IgD-negative memory B cell (primary cell): ENCODE data around the gene ULK3. TPM values are rescaled to one million over a fixed set of nuclear protein-coding genes. Genes with fewer than 3 reads are reported as not detected.

Source experiments
- H3K27ac Mint-ChIP-seq, 3 donors: one replicate each; pipeline ENCODE4 v1.8.0; 2020 to 2022; ENCODE audit warnings: mild to moderate bottlenecking in 3 of 3, mixed read lengths in 3 of 3, moderate library complexity in 1 of 3
- H3K27me3 Mint-ChIP-seq: one replicate; pipeline ENCODE4 v1.8.0; 2021; ENCODE audit warnings: mixed read lengths
- H3K36me3 Mint-ChIP-seq: one replicate; pipeline ENCODE4 v1.8.0; 2020; ENCODE audit warnings: mild to moderate bottlenecking, mixed read lengths
- H3K4me1 Mint-ChIP-seq, 3 donors: one replicate each; pipeline ENCODE4 v1.8.0; 2020 to 2022; ENCODE audit warnings: mixed read lengths in 3 of 3, mild to moderate bottlenecking in 1 of 3
- H3K4me3 Mint-ChIP-seq, 4 donors: one replicate each; pipeline ENCODE4 v1.8.0; 2020 to 2022; ENCODE audit warnings: mild to moderate bottlenecking in 4 of 4, mixed read lengths in 4 of 4, moderate library complexity in 3 of 4
- H3K9me3 Mint-ChIP-seq, 3 donors: one replicate each; pipeline ENCODE4 v1.8.0; 2020 to 2021; ENCODE audit warnings: mixed read lengths in 3 of 3, mild to moderate bottlenecking in 1 of 3
- polyA plus RNA-seq: library from polyadenylated mRNA; unstranded; fragments of 300-500 nt; fragmentation: Illumina TruSeq; gene quantifications from one replicate; pipeline ENCODE4 v1.2.3, GENCODE V29; 2021

Gene ULK3
- polyA plus RNA-seq, 1 donor from 2014 or later: 25.2 TPM

- H3K9me3 Mint-ChIP-seq: no peaks in the 10 kb centered on the region
- peak overlapping the region in 1 of 3 donors; percentile 97 for H3K27ac Mint-ChIP-seq
- H3K27me3 Mint-ChIP-seq: no peaks in the 10 kb centered on the region
- H3K4me1 Mint-ChIP-seq: peaks cover 16 to 22% (median 19%) of the 10 kb centered on the region in 3 donors
- H3K4me3 Mint-ChIP-seq: peak overlapping the region in 2 of 4 donors; percentile 28 to 73
- peaks cover 4% of the 10 kb centered on the region for H3K36me3 Mint-ChIP-seq
Measured at GRCh38 chr15:74839526-74840395, 3.2 kb downstream of the ULK3 start.

GRCh38 chr15:74838746-74839525 is 4.0 kb downstream of the ULK3 start:
- peaks cover 11 to 18% (median 13%) of the 10 kb centered on the region in 3 donors for H3K4me1 Mint-ChIP-seq
- no peak overlapping the region for H3K4me3 Mint-ChIP-seq
- no peaks in the 10 kb centered on the region for H3K27me3 Mint-ChIP-seq
- no peaks in the 10 kb centered on the region for H3K9me3 Mint-ChIP-seq
- H3K36me3 Mint-ChIP-seq: peaks cover 4% of the 10 kb centered on the region
- peak overlapping the region in 1 of 3 donors; percentile 62 for H3K27ac Mint-ChIP-seq

- H3K27me3 Mint-ChIP-seq: no peaks in the 10 kb centered on the region
- no peaks in the 10 kb centered on the region for H3K9me3 Mint-ChIP-seq
- H3K36me3 Mint-ChIP-seq: peaks cover 4% of the 10 kb centered on the region
- peaks cover 4 to 15% (median 11%) of the 10 kb centered on the region in 3 donors for H3K4me1 Mint-ChIP-seq
- no peak overlapping the region for H3K4me3 Mint-ChIP-seq
- no peak overlapping the region for H3K27ac Mint-ChIP-seq
Measured at GRCh38 chr15:74838137-74838516, 4.8 kb downstream of the ULK3 start.

GRCh38 chr15:74837482-74838136 is 5.3 kb downstream of the ULK3 start:
- H3K4me3 Mint-ChIP-seq: no peak overlapping the region

GRCh38 chr15:74836846-74837245 is 6.1 kb downstream of the ULK3 start:
- no peak overlapping the region for H3K4me3 Mint-ChIP-seq
- no peaks in the 10 kb centered on the region for H3K27me3 Mint-ChIP-seq
- peaks cover 4% of the 10 kb centered on the region for H3K36me3 Mint-ChIP-seq

More at GRCh38 chr15:74837482-74838136, 5.3 kb downstream of the ULK3 start:
- Mint-ChIP-seq H3K36me3 (peaks cover 4% of the 10 kb centered on the region), H3K4me1 (peaks cover 4 to 14% (median 13%) of the 10 kb centered on the region in 3 donors), H3K9me3 (no peaks in the 10 kb centered on the region), H3K27ac (no peak overlapping the region), H3K27me3 (no peaks in the 10 kb centered on the region)

GRCh38 chr15:74835312-74835823 is 7.6 kb downstream of the ULK3 start:
- H3K27ac Mint-ChIP-seq: no peak overlapping the region
- H3K36me3 Mint-ChIP-seq: peaks cover 3% of the 10 kb centered on the region
- no peak overlapping the region for H3K4me3 Mint-ChIP-seq

More at GRCh38 chr15:74836846-74837245, 6.1 kb downstream of the ULK3 start:
- H3K4me1 Mint-ChIP-seq: peaks cover 4 to 11% (median 7%) of the 10 kb centered on the region in 3 donors
- no peak overlapping the region for H3K27ac Mint-ChIP-seq
- no peaks in the 10 kb centered on the region for H3K9me3 Mint-ChIP-seq

GRCh38 chr15:74833376-74834107 is 9.4 kb downstream of the ULK3 start:
- H3K27ac Mint-ChIP-seq: no peak overlapping the region
- H3K4me1 Mint-ChIP-seq: peaks cover 0 to 6% (median 4%) of the 10 kb centered on the region in 3 donors
- H3K36me3 Mint-ChIP-seq: no peaks in the 10 kb centered on the region
- no peak overlapping the region for H3K4me3 Mint-ChIP-seq
- H3K27me3 Mint-ChIP-seq: peaks cover 3% of the 10 kb centered on the region
- no peaks in the 10 kb centered on the region for H3K9me3 Mint-ChIP-seq

More at GRCh38 chr15:74835312-74835823, 7.6 kb downstream of the ULK3 start:
- H3K4me1 Mint-ChIP-seq: peaks cover 2 to 6% (median 4%) of the 10 kb centered on the region in 3 donors
- no peaks in the 10 kb centered on the region for H3K9me3 Mint-ChIP-seq
- no peaks in the 10 kb centered on the region for H3K27me3 Mint-ChIP-seq

GRCh38 chr15:74832826-74833225 is 10.1 kb downstream of the ULK3 start:
- peaks cover 0 to 6% (median 4%) of the 10 kb centered on the region in 3 donors for H3K4me1 Mint-ChIP-seq
- H3K36me3 Mint-ChIP-seq: no peaks in the 10 kb centered on the region
- H3K27me3 Mint-ChIP-seq: peaks cover 6% of the 10 kb centered on the region
- peak overlapping the region in 1 of 3 donors; percentile 12 for H3K27ac Mint-ChIP-seq
- no peak overlapping the region for H3K4me3 Mint-ChIP-seq
- no peaks in the 10 kb centered on the region for H3K9me3 Mint-ChIP-seq

- Mint-ChIP-seq H3K36me3 (no peaks in the 10 kb centered on the region), H3K27ac (no peak overlapping the region), H3K4me3 (no peak overlapping the region), H3K9me3 (no peaks in the 10 kb centered on the region), H3K27me3 (peaks cover 15% of the 10 kb centered on the region), H3K4me1 (peaks cover 0 to 6% (median 4%) of the 10 kb centered on the region in 3 donors)
Measured at GRCh38 chr15:74831813-74832495, 11.0 kb downstream of the ULK3 start.

- H3K27me3 Mint-ChIP-seq: peaks cover 18% of the 10 kb centered on the region
- H3K27ac Mint-ChIP-seq: no peak overlapping the region
- peaks cover 0 to 6% (median 4%) of the 10 kb centered on the region in 3 donors for H3K4me1 Mint-ChIP-seq
- no peaks in the 10 kb centered on the region for H3K36me3 Mint-ChIP-seq
- H3K4me3 Mint-ChIP-seq: no peak overlapping the region
- no peaks in the 10 kb centered on the region for H3K9me3 Mint-ChIP-seq
Measured at GRCh38 chr15:74830868-74831267, 12.1 kb downstream of the ULK3 start.

GRCh38 chr15:74829991-74830390 is 13.0 kb downstream of the ULK3 start:
- peak overlapping the region in 1 of 3 donors; percentile 53 for H3K27ac Mint-ChIP-seq
- H3K4me3 Mint-ChIP-seq: no peak overlapping the region
- H3K27me3 Mint-ChIP-seq: peaks cover 22% of the 10 kb centered on the region
- peaks cover 0 to 4% (median 3%) of the 10 kb centered on the region in 3 donors for H3K4me1 Mint-ChIP-seq
- no peaks in the 10 kb centered on the region for H3K36me3 Mint-ChIP-seq
- H3K9me3 Mint-ChIP-seq: no peaks in the 10 kb centered on the region

GRCh38 chr15:74829486-74829885 is 13.5 kb downstream of the ULK3 start:
- Mint-ChIP-seq H3K36me3 (no peaks in the 10 kb centered on the region), H3K27ac (no peak overlapping the region), H3K4me3 (no peak overlapping the region), H3K4me1 (peaks cover 0 to 7% (median 3%) of the 10 kb centered on the region in 3 donors), H3K9me3 (no peaks in the 10 kb centered on the region), H3K27me3 (peaks cover 22% of the 10 kb centered on the region)

GRCh38 chr15:74828835-74829234 is 14.1 kb downstream of the ULK3 start:
- Mint-ChIP-seq H3K9me3 (no peaks in the 10 kb centered on the region), H3K27me3 (peaks cover 24% of the 10 kb centered on the region), H3K4me1 (peaks cover 0 to 7% (median 3%) of the 10 kb centered on the region in 3 donors), H3K36me3 (no peaks in the 10 kb centered on the region), H3K4me3 (no peak overlapping the region), H3K27ac (no peak overlapping the region)
